Vagina (tissue), 2 donors: ENCODE data around the gene SIPA1.

Source experiments
- CTCF ChIP-seq, 3 experiments: fragments of 450-650 bp in 2 of 3; fragments of 200-600 bp in 1 of 3; sonication (generic) in 1 of 3; IDR thresholded peaks; one replicate each; pipeline ENCODE4 v1.5.1; 2017 to 2019; ENCODE audit warnings: antibody characterized with exemption in 3 of 3, mild to moderate bottlenecking in 2 of 3, moderate library complexity in 2 of 3
- POLR2A ChIP-seq, 2 donors: fragments of 450-650 bp; IDR thresholded peaks; one replicate each; pipeline ENCODE4 v1.6.1; 2017; ENCODE audit warnings: antibody characterized with exemption in 2 of 2, mild to moderate bottlenecking in 2 of 2, moderate library complexity in 2 of 2

GRCh38 chr11:65621460-65621859, 16.4 kb upstream of the SIPA1 start:
- TF ChIP-seq CTCF (IDR thresholded peaks at IDR 0.05), result no peak
- no peak for TF ChIP-seq POLR2A (IDR thresholded peaks at IDR 0.05)
